ENCODE data around the gene RAP1GAP.

Gene RAP1GAP

GRCh38 chr1:21596628-21597027 lies 72.5 kb downstream of the RAP1GAP start:
- H3K27me3 ChIP-seq (ENCODE audit: control insufficient read depth, insufficient read depth, low read length): no peaks in the 10 kb centered on the region
- no peaks in the 10 kb centered on the region for H3K9me3 ChIP-seq (ENCODE audit: control insufficient read depth, low read depth, low read length)
- peaks cover 2% of the 10 kb centered on the region for H3K4me1 ChIP-seq (ENCODE audit: control insufficient read depth, low read depth, low read length)
- H3K27ac ChIP-seq (ENCODE audit: low read length): no peak overlapping the region
- no peak overlapping the region for H3K9ac ChIP-seq (ENCODE audit: low read length)
- H3K36me3 ChIP-seq (ENCODE audit: control insufficient read depth, low read depth, low read length): no peaks in the 10 kb centered on the region
- H3K4me3 ChIP-seq (ENCODE audit: low read length): no peak overlapping the region

- Histone ChIP-seq H3K4me3 (ENCODE audit: low read length) (no peak overlapping the region), H3K27me3 (ENCODE audit: control insufficient read depth, insufficient read depth, low read length) (no peaks in the 10 kb centered on the region), H3K9ac (ENCODE audit: low read length) (no peak overlapping the region), H3K27ac (ENCODE audit: low read length) (no peak overlapping the region), H3K4me1 (ENCODE audit: control insufficient read depth, low read depth, low read length) (peaks cover 6% of the 10 kb centered on the region), H3K9me3 (ENCODE audit: control insufficient read depth, low read depth, low read length) (no peaks in the 10 kb centered on the region), H3K36me3 (ENCODE audit: control insufficient read depth, low read depth, low read length) (no peaks in the 10 kb centered on the region)
Measured at GRCh38 chr1:21596174-21596573, 73.0 kb downstream of the RAP1GAP start.

- H3K4me1 ChIP-seq (ENCODE audit: control insufficient read depth, low read depth, low read length): peaks cover 9% of the 10 kb centered on the region
- H3K36me3 ChIP-seq (ENCODE audit: control insufficient read depth, low read depth, low read length): no peaks in the 10 kb centered on the region
- H3K4me3 ChIP-seq (ENCODE audit: low read length): no peak overlapping the region
- no peaks in the 10 kb centered on the region for H3K27me3 ChIP-seq (ENCODE audit: control insufficient read depth, insufficient read depth, low read length)
- no peak overlapping the region for H3K9ac ChIP-seq (ENCODE audit: low read length)
- H3K9me3 ChIP-seq (ENCODE audit: control insufficient read depth, low read depth, low read length): no peaks in the 10 kb centered on the region
- H3K27ac ChIP-seq (ENCODE audit: low read length): no peak overlapping the region
Measured at GRCh38 chr1:21594935-21595897, 73.9 kb downstream of the RAP1GAP start.

GRCh38 chr1:21594501-21594900 lies 74.7 kb downstream of the RAP1GAP start:
- H3K9ac ChIP-seq (ENCODE audit: low read length): no peak overlapping the region
- no peaks in the 10 kb centered on the region for H3K36me3 ChIP-seq (ENCODE audit: control insufficient read depth, low read depth, low read length)
- no peak overlapping the region for H3K27ac ChIP-seq (ENCODE audit: low read length)
- H3K4me3 ChIP-seq (ENCODE audit: low read length): no peak overlapping the region
- peaks cover 9% of the 10 kb centered on the region for H3K4me1 ChIP-seq (ENCODE audit: control insufficient read depth, low read depth, low read length)
- no peaks in the 10 kb centered on the region for H3K27me3 ChIP-seq (ENCODE audit: control insufficient read depth, insufficient read depth, low read length)
- no peaks in the 10 kb centered on the region for H3K9me3 ChIP-seq (ENCODE audit: control insufficient read depth, low read depth, low read length)

- H3K36me3 ChIP-seq (ENCODE audit: control insufficient read depth, low read depth, low read length): no peaks in the 10 kb centered on the region
- H3K9ac ChIP-seq (ENCODE audit: low read length): no peak overlapping the region
- peaks cover 9% of the 10 kb centered on the region for H3K4me1 ChIP-seq (ENCODE audit: control insufficient read depth, low read depth, low read length)
- no peak overlapping the region for H3K4me3 ChIP-seq (ENCODE audit: low read length)
- no peaks in the 10 kb centered on the region for H3K27me3 ChIP-seq (ENCODE audit: control insufficient read depth, insufficient read depth, low read length)
- H3K27ac ChIP-seq (ENCODE audit: low read length): no peak overlapping the region
- H3K9me3 ChIP-seq (ENCODE audit: control insufficient read depth, low read depth, low read length): no peaks in the 10 kb centered on the region
Measured at GRCh38 chr1:21593231-21593630, 75.9 kb downstream of the RAP1GAP start.

DNA sequence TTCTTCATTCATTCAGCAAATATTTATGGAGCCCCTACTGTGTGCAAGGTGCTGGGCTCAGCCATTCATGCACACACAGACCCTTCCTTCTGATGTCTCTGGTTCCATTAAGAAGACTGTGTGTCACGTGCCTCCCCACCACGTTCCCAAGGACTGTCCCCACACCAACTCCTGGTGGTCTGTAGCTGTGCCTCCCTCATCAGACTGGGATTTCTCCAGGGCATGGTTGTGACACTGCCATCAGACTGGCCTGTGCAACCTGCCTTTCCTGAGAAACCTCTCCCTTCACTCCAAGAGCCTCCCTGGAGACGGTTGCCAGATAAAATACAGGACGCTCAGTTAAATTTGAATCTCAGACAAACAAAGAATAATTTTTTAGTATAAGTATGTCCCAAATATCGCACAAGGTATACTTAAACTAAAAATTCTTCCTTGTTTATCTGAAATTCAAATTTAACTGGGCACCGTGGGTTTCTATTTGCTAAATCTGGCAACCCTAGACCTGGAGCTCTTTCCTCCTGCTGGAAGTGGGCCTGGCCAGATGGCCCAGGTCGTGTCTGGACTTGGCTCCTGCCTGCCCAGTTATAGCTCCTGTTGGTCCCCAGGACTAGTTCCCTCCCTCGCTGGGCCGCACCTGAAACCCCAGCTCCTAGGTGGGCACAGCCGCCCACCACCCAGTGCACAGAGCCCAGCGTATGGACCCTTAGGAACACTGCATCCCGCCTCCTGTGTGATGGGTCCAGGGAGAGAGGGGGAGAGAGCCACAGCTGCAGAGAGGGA lies 76.9 kb downstream of the RAP1GAP start:
- peaks cover 9% of the 10 kb centered on the region for H3K4me1 ChIP-seq (ENCODE audit: control insufficient read depth, low read depth, low read length)
- H3K9me3 ChIP-seq (ENCODE audit: control insufficient read depth, low read depth, low read length): no peaks in the 10 kb centered on the region
- no peak overlapping the region for H3K9ac ChIP-seq (ENCODE audit: low read length)
- no peak overlapping the region for H3K27ac ChIP-seq (ENCODE audit: low read length)
- H3K27me3 ChIP-seq (ENCODE audit: control insufficient read depth, insufficient read depth, low read length): no peaks in the 10 kb centered on the region
- no peak overlapping the region for H3K4me3 ChIP-seq (ENCODE audit: low read length)
- no peaks in the 10 kb centered on the region for H3K36me3 ChIP-seq (ENCODE audit: control insufficient read depth, low read depth, low read length)

GRCh38 chr1:21590934-21591333 lies 78.2 kb downstream of the RAP1GAP start:
- peaks cover 9% of the 10 kb centered on the region for H3K4me1 ChIP-seq (ENCODE audit: control insufficient read depth, low read depth, low read length)
- H3K36me3 ChIP-seq (ENCODE audit: control insufficient read depth, low read depth, low read length): no peaks in the 10 kb centered on the region
- H3K27me3 ChIP-seq (ENCODE audit: control insufficient read depth, insufficient read depth, low read length): no peaks in the 10 kb centered on the region
- no peak overlapping the region for H3K9ac ChIP-seq (ENCODE audit: low read length)
- H3K9me3 ChIP-seq (ENCODE audit: control insufficient read depth, low read depth, low read length): no peaks in the 10 kb centered on the region
- H3K4me3 ChIP-seq (ENCODE audit: low read length): no peak overlapping the region
- H3K27ac ChIP-seq (ENCODE audit: low read length): no peak overlapping the region

DNA sequence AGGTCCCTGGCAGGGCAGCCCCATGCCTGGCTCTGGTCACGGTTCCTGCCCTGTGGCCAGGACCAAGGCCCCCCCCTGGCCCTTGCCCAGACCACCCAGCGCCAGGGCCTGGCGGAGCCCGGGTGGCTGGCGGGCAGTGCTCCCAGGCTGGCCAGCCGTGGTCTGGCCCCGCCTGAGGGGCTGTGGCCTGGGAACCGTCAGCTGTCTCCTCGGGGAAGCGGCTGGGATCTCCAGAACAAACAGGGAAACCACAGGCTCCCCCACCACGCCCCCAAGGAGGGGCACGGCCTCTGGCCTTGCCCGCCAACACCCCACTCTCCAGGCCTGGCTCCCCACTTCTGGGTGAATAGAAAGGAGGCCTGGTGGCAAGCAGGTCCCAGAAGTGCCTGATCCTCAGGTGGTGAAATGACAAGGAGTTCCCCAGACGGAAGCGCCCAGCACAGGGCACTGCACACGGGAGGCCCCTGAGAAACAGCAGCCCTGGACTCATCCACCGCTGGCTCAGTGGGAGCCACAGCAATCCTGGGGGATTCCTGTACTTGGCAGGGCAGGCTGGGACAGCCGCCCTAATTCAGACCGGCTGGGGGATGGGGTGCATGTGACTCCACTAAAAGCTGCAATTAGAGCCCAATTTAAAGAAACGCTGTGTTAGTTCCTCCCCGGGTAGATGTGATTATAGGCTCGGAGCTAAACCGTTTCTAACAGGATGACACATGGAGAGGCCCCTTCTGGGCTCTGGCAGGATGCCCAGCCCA lies 78.9 kb downstream of the RAP1GAP start:
- H3K36me3 ChIP-seq (ENCODE audit: control insufficient read depth, low read depth, low read length): no peaks in the 10 kb centered on the region
- H3K4me1 ChIP-seq (ENCODE audit: control insufficient read depth, low read depth, low read length): peaks cover 9% of the 10 kb centered on the region
- no peaks in the 10 kb centered on the region for H3K27me3 ChIP-seq (ENCODE audit: control insufficient read depth, insufficient read depth, low read length)
- no peak overlapping the region for H3K27ac ChIP-seq (ENCODE audit: low read length)
- H3K9ac ChIP-seq (ENCODE audit: low read length): no peak overlapping the region
- H3K4me3 ChIP-seq (ENCODE audit: low read length): no peak overlapping the region
- no peaks in the 10 kb centered on the region for H3K9me3 ChIP-seq (ENCODE audit: control insufficient read depth, low read depth, low read length)

- no peaks in the 10 kb centered on the region for H3K36me3 ChIP-seq (ENCODE audit: control insufficient read depth, low read depth, low read length)
- no peaks in the 10 kb centered on the region for H3K9me3 ChIP-seq (ENCODE audit: control insufficient read depth, low read depth, low read length)
- H3K27me3 ChIP-seq (ENCODE audit: control insufficient read depth, insufficient read depth, low read length): no peaks in the 10 kb centered on the region
- no peak overlapping the region for H3K9ac ChIP-seq (ENCODE audit: low read length)
- H3K4me3 ChIP-seq (ENCODE audit: low read length): no peak overlapping the region
- H3K27ac ChIP-seq (ENCODE audit: low read length): no peak overlapping the region
- H3K4me1 ChIP-seq (ENCODE audit: control insufficient read depth, low read depth, low read length): peaks cover 9% of the 10 kb centered on the region
Measured at GRCh38 chr1:21589618-21590017, 79.5 kb downstream of the RAP1GAP start.

DNA sequence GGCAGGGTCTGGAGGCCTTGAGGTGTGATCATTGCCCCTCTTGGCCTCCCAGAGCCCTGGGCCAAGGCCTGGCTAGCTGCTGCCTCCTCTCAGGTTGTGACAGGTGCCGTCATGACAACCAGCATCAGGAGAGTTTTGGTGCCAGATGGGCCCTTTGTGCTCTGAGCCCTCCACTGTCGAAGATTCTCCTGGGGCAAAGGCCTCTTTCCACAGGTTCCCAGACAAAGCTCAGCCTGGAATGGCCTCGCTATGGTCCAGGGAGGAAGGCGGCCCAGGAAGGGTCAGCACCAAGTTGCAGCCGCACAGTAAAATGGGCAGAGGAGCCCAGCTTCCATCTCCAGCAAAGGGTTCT lies 81.6 kb downstream of the RAP1GAP start:
- Histone ChIP-seq H3K36me3 (ENCODE audit: control insufficient read depth, low read depth, low read length) (no peaks in the 10 kb centered on the region), H3K4me1 (ENCODE audit: control insufficient read depth, low read depth, low read length) (peaks cover 9% of the 10 kb centered on the region), H3K27ac (ENCODE audit: low read length) (no peak overlapping the region), H3K9me3 (ENCODE audit: control insufficient read depth, low read depth, low read length) (no peaks in the 10 kb centered on the region), H3K4me3 (ENCODE audit: low read length) (no peak overlapping the region), H3K9ac (ENCODE audit: low read length) (no peak overlapping the region), H3K27me3 (ENCODE audit: control insufficient read depth, insufficient read depth, low read length) (no peaks in the 10 kb centered on the region)

DNA sequence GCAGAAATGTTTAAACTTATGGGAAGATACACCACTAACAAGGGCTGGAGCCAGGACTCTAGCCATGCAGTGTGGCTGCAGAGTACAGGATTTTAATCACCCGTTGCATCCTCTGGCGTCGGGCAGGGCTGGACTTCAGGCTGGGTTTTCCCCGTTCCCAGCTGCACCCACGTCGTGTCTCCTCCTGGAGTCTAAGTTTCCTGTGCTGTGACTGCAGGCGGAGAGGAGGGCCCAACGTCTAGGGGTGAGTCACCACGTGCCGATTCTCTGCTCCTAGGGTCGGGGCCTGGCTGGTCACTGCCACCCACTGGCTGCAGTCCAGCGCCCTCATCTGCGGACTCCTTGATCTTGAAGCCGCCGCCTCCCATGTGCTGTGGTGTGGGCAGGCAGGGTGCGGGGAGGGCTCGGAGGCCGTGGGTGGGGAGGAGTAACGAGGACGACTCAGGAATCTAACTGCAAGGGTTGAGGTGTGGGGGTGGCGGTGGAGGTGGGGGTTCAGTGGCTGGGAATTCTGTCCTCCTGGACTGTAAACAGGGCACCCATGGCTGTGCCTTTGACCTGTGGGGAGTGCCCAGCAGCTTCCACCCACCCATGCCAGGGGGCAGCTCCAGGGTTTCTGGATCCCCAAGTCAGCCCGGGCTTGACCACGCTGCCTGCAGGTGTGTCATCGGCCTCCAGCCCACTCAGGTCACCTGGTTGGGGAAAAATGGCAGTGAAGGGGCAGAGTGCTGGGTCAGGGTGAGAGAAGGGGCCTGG lies 82.1 kb downstream of the RAP1GAP start:
- Histone ChIP-seq H3K4me1 (ENCODE audit: control insufficient read depth, low read depth, low read length) (peaks cover 9% of the 10 kb centered on the region), H3K4me3 (ENCODE audit: low read length) (no peak overlapping the region), H3K36me3 (ENCODE audit: control insufficient read depth, low read depth, low read length) (no peaks in the 10 kb centered on the region), H3K27me3 (ENCODE audit: control insufficient read depth, insufficient read depth, low read length) (no peaks in the 10 kb centered on the region), H3K27ac (ENCODE audit: low read length) (no peak overlapping the region), H3K9me3 (ENCODE audit: control insufficient read depth, low read depth, low read length) (no peaks in the 10 kb centered on the region), H3K9ac (ENCODE audit: low read length) (no peak overlapping the region)

Measured in iPS-18a (cell line).